ENCODE results near the gene NTHL1. TPM values are rescaled to one million over a fixed set of nuclear protein-coding genes. Genes with fewer than 3 reads are reported as not detected.
"Not testable (repeated sequence)": the region's sequence is repeated elsewhere in the genome, so short reads cannot be mapped to it uniquely, and the experiment has no call there.

Gene NTHL1
- total and polyA plus RNA-seq, 2 of the 4 experiments (the other 2 are of a cell fraction): 22.8 to 28.0 TPM

- H3K18ac ChIP-seq (ENCODE audit: low read depth, low read length); H3K14ac ChIP-seq (replicated peaks; ENCODE audit: low read depth, low read length); H4K5ac ChIP-seq (ENCODE audit: low read depth, low read length); H2BK15ac ChIP-seq (ENCODE audit: low read depth, low read length); H4K91ac ChIP-seq (ENCODE audit: insufficient read depth, low read depth, low read length); intact Hi-C loops (cut with micrococcal nuclease); H3K27ac ChIP-seq (ENCODE audit: insufficient read depth, low read length); dilution Hi-C loops (cut with HindIII; ENCODE audit: low sequenced_read_pairs, unreplicated experiment); H2BK5ac ChIP-seq (ENCODE audit: low read depth, low read length, poor library complexity, severe bottlenecking); ATAC-seq (ENCODE audit: low read depth); H3K9ac ChIP-seq (ENCODE audit: low read depth, low read length); H3K4me2 ChIP-seq (ENCODE audit: low read depth, low read length); H4K8ac ChIP-seq (ENCODE audit: low read depth in 2 of 2, low read length in 2 of 2); H2AK5ac ChIP-seq (ENCODE audit: low read depth, low read length); H3K27me3 ChIP-seq (ENCODE audit: control insufficient read depth, insufficient read depth, low read length); H3K9me3 ChIP-seq (ENCODE audit: control insufficient read depth, insufficient read depth, low read length); H2AFZ ChIP-seq (replicated peaks; ENCODE audit: low read length, poor library complexity); H3K36me3 ChIP-seq (ENCODE audit: control insufficient read depth, insufficient read depth, low read length); H2AK9ac ChIP-seq (replicated peaks; ENCODE audit: low read depth, low read length, poor library complexity); H3K23ac ChIP-seq (ENCODE audit: low read depth, low read length); POLR2A ChIA-PET (ENCODE audit: unreplicated experiment); H2BK120ac ChIP-seq (ENCODE audit: low read depth, low read length); H2BK20ac ChIP-seq (ENCODE audit: low read depth, low read length); BruUV-seq (replicated peaks); in situ Hi-C loops (cut with MboI; ENCODE audit: low sequenced_read_pairs); H3K4ac ChIP-seq (ENCODE audit: low read depth, low read length); H3K56ac ChIP-seq (ENCODE audit: extremely low read depth, insufficient read depth, low read length); H3K4me3 ChIP-seq (ENCODE audit: insufficient read depth, low read depth, low read length); DNase-seq: not testable (repeated sequence)
- H4K20me1 ChIP-seq (ENCODE audit: insufficient read depth, low read length): peaks cover 24% of the 10 kb centered on the region
- peaks cover 15% of the 10 kb centered on the region for H3K9me1 ChIP-seq (ENCODE audit: insufficient read depth, low read length)
- TF ChIP-seq CEBPB (IDR thresholded peaks at IDR 0.05; ENCODE audit: low read depth, low read length): 0 out of 2 replicates have a peak, but pooled peaks have one; percentile 5
- CTCF ChIA-PET: interaction anchor here (1.0 kb wide), 1 partner anchor 129 kb away, joined by 5 read pairs; no protein-coding TSS in a partner anchor
- peaks cover 9 to 37% of the 10 kb centered on the region in 2 experiments; a peak in 3 of 4 replicates for H3K79me1 ChIP-seq (ENCODE audit: low read depth in 1 of 2, low read length in 2 of 2)
- WGBS, 2 experiments (ENCODE audit: extremely low coverage in 2 of 2, insufficient read length in 1 of 2): 43% methylated on average over 1 of the region's 9 CpGs; no CpG with 5 or more reads in 1 of the 2 experiments
- H3K4me1 ChIP-seq (ENCODE audit: control insufficient read depth, insufficient read depth, low read length): peaks cover 21% of the 10 kb centered on the region
These were observed 35.9 kb downstream of the NTHL1 start for GRCh38 chr16:2011726-2012125.
